Stimulated activated CD8-positive, alpha-beta memory T cell treated with anti-CD3 and anti-CD28 coated beads, Interleukin-7, amount 100 ng/mL, for 4 hours (primary cell): ENCODE measurements around the gene LDLRAD4.

Source experiments
- DNase-seq, 2 donors: peaks; one replicate each; pipeline ENCODE4 v3.0.0-alpha.2; 2020; ENCODE audit warnings: low read depth in 2 of 2

Gene LDLRAD4

DNA sequence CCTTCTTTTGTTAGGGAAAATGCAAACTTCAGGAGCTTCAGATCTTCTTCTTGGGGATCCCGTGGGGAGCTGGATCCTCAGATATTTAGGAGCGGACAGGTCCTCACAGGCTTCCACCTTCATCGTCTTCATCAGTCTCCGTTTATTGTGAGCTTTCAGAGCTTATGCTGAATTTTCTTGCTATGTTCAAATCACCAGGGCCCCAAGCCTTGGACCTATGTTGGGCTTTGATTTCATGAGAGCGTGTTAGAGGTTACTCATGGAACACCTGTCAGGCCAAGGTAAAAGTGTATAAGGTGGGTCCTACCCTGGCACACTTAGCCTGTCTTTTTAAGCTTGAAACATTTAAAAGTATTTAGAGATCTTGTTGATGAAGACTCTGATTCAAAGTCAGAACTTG lies 294.9 kb downstream of the LDLRAD4 start:
- DNase-seq, result no peak

DNA sequence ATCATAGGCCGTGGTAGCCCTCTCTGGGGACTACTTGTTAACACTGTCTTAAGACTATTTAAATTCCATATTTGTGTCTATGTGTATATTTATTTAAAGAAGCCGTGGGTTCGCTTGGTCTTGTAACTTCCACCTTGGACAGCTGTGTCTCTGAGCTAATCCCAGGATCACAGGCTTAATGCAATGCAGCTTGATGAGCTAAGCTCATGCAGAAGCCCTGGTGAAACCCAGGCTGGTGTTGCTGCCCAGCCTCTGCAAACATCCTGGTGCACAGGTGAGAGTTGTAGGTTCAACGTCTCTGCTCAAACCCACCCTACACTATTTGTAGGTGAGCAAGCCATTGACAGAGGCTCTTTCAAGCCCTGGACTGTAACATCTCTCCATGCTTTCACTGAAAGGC lies 296.0 kb downstream of the LDLRAD4 start:
- DNase-seq, result no peak

DNA sequence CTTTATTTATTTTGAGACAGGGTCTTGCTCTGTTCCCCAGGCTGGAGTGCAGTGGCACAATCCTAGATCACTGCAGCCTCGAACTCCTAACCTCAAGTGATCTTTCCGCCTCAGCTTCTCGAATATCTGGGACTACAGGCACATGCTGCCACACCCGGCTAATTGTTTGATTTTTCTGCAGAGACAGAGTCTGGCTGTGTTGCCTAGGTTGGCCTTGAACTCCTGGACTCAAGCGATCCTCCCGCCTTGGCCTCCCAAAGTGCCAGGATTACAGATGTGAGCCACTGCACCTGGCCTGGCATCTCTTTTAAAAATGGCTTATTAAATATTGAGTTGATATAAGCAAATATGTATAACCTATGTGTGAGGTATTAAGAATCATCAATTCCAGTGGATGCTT lies 298.3 kb downstream of the LDLRAD4 start:
- DNase-seq, result no peak

DNA sequence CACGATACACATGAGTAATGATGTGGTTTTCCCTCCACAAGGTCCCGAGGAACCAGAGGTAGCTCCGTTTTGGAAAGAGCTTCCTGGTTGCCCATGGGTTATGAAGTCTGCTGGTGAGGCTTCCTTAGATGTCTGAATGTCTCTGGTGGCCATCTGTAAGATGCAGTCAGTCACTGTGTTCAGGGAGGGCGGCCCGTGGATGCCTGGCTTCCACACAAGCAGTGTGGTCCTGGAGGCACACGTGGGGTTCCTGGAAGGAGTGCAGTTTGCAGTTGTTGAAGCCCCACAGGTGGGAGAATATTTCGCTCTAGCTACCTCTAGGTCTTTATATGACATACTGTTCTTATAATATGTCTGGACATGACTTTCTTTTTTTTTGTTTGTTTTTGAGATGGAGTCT lies 298.8 kb downstream of the LDLRAD4 start:
- no peak for DNase-seq

DNA sequence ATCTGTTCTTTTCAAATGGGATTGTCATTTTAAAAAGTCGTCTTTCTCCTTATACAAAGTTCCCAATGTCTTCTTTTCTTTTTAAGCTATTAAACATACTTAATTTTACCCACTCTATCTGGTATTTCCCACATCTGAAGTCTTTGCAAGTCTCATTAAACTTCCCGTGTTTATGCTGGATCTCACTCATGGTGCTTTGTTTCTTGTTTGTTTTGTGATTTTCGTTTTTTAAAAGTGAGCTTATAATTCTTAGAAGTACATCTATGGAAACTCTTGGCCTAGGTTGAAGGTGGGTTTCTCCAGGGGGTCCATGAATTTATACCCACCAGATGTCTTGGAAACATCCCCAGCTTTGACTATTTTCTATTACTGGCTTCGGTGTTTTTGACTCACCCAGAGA lies 299.8 kb downstream of the LDLRAD4 start:
- DNase-seq, result no peak

DNA sequence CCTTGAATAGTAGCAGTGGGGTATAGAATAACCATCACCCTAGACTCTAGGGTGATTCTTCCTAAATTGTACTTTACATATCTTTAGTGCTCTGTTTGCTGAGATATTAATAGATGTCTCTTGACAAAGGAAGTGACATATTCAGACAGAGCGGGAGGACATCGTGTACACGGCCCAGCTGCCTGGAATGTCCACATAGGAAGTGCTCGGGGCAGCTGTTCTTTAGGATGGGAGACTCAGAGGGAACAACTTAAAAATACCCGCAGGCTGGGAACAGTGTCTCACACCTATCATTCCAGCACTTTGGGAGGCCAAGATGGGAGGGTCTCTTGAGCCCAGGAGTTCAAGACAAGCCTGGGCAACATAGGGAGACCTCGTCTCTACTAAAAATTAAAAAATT lies 301.7 kb downstream of the LDLRAD4 start:
- DNase-seq, result no peak

DNA sequence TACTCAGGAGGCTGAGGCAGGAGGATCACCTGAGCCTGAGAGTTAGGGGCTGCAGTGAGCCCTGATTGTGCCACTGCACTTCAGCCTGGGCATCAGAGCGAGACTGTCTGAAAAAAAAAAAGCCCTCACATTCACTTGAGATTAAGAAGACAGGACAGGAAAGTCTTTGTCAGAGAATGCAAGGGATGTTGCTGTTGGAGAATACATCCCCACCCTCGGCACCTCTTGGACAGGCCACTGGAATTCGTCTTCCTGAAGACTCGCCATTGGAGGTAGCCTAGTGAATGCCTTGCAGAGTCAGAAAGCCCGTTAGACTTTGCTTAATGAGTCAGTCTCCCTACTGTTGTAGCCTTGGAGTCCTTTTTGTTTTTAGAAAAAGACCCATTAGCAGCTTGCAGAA lies 302.2 kb downstream of the LDLRAD4 start:
- DNase-seq, result no peak

DNA sequence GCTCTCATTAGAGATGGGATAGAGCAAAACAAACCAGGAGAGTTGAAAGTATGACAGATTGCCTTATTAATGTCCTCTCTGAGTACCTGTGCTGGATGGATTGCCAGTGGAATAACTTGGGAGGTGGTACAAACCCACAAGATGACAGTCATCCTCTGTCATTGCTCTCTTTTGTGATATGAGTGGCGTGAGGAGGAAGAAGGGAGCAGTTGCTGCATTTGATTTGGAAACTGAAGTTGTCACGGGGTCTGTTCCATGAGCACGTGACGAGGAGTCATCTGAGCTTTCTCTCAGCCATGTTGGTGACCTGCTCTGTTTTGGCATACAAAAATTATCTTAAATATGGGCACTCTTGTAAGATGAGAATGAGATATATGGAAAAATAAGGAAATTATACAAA lies 302.9 kb downstream of the LDLRAD4 start:
- no peak for DNase-seq

DNA sequence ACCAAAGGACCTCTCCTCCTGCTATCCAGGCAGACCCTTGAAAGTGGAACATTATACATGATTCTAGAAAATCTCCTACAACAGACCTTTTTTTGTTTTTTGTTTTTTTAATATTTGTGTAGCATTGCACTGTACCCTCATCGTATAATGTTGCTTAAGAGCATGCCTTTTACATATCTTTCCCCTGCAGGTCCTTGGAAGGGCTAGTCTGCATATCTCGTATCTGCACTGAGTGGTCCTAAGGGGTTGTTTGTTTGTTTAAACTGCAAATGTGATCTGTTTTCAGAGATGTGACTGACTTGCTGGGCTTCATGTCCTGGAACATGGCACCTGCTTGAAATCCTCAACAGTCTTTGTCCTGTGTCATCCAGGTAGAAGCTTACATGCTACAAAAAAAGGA lies 303.7 kb downstream of the LDLRAD4 start:
- no peak for DNase-seq

DNA sequence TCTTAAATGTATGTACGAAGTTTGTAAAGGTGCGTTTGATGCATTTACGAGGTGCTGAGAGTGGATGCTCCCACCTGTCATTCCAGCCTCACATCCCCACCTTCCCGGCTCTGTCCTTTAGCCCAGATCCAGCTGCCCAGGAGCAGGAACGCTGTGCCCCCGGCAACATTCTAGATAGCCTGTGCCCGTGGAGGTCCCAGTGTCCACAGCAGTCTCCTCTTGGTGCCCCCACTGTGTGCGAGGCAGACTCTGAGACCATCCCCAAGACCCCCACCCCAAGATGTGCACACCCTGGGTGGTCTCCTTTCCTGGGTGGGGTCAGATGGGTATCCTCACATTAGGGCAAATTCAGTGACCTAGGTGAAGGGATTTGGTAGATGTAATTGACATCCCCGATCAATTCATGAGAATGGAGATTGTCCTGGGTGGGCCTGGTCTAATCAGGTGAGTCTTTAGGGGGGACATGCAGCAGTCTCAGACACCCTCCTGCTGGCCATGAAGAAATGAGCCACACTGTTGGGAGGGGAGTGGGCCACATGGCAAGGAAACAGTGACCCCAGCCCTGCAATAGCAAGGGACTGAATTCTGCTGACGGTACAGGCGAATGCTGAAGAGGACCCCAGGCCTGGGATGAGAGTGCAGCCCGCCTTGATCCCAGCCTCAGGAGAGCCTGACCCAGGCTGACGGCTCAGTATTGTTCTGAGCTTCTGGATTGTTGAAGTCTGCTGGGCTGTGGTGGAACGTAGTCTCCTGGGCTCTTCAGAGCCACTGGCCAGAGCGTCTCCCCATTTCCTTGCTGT lies 304.5 kb downstream of the LDLRAD4 start:
- DNase-seq, result no peak

DNA sequence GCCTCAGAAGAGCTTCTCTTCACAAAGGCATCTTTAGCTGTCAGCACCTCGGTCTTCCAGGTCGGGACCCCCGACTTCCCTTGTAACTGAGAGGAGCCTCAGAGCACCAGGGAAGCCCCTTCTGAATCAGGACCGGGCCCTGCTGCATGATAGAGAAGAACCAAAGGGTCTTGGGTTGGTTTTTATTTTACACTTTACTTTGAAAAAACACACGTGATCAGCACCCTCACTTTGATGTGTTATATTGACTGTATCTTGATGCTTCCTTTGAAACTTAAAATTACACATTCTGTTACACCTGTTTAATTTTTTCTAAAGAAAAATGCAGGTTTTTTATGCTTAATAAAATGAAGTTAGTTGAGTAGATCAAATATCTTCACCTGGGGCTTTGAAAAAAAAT lies 305.5 kb downstream of the LDLRAD4 start:
- DNase-seq, result no peak

DNA sequence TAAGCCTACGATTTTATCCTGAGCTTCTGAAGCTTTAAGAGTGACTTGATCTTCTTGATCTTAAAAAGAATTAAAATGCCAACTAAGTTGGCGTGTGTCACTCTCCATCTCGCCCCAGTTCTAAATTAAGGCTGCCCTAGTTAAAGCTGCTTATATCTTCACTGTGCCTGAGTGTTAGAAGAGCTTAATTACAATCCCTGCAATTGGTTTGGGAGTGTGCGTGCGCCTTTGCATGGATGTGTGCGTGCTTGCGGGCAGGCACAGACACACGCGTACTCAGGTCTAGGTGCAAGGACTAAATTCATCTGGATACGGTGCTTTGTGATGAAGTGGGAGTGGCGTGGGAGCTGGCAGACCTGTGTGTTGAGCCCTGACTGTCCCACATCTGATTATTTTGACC lies 306.3 kb downstream of the LDLRAD4 start:
- no peak for DNase-seq

DNA sequence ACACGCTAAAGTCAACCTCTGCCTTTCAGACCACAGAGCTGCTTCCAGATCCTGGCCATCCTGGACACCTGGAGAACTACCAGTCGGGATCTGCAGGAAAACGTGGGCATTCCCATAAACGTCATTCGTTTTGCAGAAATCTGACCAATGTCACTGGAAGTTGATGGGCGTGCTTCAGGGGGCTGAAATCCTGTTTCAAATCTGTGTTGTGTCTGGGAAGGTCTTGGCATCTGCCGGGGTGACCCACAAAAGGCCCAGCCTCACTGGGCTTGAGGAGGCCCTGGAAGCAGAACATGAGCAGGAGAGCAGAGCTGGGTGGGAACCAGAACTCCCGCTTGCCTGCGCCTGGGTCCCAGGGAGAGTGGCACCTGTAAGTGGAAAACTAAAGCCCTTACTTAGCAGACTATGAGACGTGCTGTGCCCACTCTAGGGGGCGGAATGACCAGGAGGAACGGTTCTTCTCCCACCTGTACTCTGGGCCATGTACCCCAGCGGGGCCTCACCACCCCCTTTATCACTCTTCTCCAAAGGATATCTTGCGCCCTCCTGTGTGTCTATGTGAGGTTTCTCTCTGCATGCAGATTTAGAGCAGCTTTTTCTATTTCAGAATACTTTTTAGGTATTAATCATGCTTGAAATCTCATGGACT lies 306.9 kb downstream of the LDLRAD4 start:
- no peak for DNase-seq

DNA sequence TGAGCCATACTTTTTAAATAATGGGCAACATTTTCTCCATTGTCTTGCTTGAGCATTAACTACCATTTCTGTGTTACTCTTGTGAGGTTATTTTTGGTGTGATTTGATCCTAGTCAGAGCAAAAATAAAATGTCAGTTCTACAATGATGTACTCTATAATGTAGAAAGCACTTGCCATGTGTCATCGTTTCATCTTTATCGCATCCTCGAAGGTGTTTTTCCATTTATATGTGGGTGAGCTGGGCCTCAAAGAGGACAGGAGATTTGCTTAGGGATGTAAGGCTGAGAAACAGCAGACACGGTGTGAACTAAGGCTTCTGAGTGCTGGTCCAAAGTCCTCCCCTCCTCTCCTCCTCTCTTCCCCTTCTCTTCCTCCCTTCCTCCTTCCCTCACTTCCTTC lies 308.0 kb downstream of the LDLRAD4 start:
- DNase-seq, result no peak

DNA sequence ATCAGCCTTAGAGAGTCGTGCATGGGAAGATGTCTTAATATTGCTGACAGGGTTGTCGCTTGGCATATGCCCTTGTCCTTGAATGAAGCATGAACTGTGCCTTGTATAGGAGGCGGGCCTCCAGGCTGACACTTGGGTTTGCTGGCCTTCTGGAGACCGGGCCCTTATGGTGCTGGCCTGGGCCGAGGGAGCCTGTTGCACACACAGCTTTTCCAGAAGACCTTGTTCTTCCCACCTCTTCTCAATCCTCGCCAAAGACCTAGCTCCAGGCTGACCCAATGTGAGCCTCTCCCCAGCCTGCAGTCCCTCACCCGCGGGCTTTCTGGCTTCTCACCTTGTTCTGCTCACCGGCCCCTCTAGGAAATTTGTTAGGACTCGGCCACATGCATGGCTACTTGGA lies 308.7 kb downstream of the LDLRAD4 start:
- DNase-seq, result no peak

DNA sequence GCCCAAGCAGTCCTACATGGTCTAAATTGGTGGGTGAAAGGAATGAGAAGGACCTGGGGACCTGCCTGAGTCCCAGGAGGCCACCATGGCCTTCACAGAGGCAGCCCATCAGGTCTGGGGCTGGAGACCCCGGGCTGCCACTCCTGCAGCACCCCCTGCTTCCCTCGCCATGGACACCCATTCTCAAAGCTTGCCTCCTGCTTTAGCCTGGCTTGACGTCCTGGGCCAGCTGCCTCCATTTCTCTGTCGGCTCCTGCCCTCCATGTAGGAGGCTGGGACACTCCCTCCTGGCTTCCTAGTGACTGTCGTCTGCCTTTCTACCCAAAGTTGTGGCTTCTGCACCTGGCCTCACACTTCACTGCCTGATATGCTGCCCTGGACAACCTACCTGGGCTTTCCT lies 309.2 kb downstream of the LDLRAD4 start:
- DNase-seq, result no peak

DNA sequence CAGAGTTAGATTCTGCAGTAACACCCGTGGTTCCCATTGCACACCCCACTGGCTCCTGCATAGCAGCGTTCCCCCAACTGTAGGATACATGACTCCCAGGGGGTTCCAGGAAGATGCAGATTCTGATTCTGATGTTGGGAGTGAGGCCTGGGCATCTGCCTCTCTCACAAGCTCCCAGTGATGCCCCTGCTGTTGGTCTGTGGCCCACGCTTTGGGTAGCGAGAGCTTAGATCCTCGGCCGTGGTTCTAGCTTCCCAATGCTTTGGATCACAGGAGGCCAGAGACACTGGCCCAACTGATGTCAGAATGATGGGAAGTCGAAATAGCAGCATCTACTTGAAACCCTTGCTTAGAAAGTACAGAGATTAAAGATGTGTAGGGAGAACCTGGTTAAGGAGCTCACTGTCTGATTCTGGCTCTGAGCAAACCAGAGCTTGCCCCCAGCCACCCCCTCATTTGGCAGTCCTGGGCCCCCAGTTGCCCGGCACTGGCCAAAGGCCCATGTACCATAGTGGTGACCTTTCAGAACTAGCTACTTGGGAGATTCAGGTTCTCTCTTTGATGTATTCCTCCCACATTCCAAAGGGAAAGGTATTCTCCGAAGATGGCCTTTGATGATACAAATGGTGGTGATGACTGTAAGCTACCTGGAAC lies 310.3 kb downstream of the LDLRAD4 start:
- DNase-seq, result no peak

DNA sequence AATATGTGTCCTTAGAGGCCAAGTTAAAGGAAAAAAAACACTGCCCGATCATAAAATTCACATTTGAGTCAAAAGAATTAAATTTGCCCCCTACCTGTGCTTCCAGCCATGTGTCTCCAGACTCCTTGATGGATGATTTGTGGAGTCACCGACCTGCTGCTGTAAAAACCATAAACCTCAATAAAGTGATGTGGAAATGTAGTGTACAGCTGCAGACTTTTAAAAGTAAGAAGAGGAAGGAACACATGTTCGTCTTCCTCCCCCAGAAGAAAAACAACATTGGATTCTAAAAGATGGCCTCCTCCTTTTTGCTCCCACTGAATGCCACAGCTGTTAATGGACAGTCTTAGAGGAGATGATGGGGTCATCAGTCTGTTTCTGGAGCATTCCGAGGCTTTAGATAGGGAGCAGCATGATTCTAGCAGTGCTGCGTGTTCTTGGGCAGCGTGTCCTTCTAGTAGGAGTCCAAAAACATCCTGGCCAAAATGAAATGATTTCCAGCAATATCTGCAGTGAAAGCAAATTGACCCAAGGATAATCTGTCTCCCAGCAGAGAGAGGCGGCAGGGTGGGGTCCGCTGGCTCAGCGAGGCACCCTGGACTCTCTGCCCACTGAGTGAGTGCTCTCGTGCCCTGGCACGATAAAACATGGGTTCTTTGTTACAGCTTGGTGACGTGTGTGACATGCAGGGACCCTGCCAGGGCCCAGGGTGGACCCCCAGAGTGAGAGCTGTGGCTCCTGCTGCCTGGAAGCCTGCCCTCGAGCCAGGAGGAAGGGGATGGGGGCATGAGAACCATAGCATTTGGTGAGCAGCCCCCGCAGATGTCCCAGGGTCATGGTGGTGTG lies 311.7 kb downstream of the LDLRAD4 start:
- DNase-seq, result no peak

DNA sequence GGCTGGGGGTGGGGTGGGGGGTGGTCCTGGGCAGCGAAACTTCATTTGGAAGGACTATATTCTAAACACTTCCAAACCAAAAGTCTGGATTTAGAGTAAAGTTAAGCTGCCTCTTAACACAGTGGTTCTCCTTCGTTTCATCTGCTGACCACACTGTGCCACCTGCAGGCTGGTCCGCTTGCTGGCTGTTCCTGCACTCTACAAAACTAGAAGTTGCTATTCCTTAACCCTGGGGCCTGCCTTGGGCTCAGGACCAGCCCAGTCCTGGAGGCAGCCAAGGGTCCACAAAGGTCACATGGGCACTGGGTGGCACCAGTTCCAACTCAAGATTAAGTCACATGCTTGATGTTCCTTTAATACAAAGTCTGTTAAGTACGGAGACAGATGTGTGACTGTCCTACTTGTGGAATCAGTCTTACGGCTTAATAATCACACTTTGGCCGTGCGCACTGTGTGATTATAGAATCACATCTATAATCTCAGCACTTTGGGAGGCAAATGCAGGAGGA lies 312.4 kb downstream of the LDLRAD4 start:
- no peak for DNase-seq

DNA sequence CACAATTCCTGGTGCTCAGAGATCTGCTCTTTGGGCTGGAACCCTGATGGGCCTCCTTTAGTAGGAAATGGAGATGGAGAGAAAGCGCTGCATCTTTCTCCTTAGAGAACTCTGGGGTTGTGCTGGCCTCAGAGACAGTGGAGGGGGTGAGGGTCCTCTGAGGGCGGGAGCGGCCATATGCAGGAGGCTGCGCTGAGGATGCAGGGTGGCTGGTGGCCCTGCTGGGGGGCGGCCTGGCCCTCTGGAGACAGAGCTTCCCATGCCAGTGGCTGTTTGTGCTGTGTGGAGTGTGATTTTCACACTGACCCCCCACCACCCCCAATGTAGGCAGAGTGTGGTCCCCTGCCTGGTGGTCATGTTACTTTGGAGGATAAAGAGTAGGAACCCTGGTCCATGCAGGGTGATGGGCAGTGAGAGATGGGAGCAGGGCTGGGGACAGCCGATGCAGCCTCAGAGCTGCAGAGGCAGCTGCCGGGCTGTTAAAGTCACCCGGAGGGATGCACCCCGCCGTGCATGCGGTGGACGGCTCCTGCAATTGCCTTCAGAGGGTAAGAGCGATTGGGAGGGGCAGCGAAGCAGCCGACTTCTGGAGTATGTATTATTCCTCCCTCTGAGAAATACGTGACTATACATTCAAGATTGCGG lies 313.2 kb downstream of the LDLRAD4 start:
- no peak for DNase-seq

DNA sequence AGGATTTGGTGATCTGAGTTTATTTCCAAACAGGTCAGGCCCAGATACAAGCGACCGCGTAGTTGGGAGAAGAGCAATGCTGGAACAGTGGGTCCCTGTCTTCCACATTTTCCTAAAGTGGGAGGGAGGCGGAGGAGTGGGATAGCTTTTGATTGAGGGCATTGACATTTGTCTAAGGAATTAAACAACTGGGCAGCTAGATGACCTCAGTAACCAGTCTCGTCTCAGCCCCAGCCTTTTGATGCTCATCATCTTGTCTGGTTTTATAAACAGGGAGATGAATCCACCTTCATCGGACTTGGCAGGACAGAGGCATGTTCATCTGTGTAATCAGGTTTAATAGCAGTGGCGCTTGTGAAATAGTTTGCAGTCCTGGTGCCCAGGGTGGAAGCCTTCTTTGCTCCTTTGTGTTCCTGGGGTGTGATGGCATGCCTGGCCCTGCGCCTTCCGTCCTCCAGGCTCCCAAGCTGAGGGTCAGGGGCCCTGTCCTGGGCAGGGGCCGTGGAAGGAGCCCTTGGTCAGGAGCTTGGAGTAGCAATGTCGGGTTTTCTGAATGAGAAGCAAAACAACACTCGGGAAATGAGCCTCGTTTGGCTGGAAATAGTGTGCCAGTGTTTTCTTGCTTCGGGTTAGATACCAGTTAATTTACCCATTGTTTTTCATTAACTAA lies 314.0 kb downstream of the LDLRAD4 start:
- DNase-seq, result no peak
